Measurements from ENCODE around the gene PLPP2. TPM values are rescaled to one million over a fixed set of nuclear protein-coding genes. Genes with fewer than 3 reads are reported as not detected.

Gene PLPP2
- total and polyA plus RNA-seq, 9 of the 15 experiments (the other 6 are each of a cell fraction or from before 2014, with no cell fraction given), result 0.51 to 4.4 (median 2.2) TPM; not detected in 1

DNA sequence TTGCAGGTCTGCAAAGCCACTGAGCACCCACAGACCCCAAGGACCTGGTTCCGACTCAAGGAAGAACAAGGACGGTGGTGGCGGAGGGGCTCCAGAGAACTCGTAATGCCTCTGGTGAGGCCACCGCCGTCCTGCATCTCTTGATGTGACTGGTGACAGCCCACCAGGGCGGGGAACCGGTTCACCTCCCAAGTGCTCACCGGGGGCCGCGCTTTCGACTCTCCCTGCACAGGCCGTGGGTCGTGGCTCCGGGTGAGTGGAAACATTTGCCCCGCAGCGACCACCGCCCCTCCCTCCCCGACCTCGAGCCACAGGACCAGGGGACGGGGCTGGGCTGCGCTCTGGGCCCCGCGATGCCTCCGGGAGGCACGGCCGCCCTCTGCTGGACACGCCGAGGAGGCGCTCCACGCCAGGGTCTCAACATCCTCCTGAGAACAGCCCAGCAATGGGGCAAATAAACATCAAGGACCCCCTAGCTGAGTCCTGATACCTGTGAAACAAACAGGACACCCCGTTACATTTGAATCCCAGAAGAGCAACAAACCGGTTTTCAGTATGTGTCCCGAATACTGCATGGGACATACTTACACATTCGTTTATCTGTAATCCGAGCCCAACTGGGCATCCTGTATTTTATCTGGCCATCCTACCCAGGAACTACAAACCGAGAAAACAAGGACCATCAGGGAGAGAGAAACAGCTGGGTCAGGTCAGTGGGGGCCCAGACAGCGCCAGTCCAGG lies 3.9 kb upstream of the PLPP2 start:
- DNase-seq (ENCODE audit: extremely low read depth in 1 of 4, low spot score in 3 of 4) (peak; percentile 67 to 80 (median 78)), FAIRE-seq (peak; percentile 60), ATAC-seq (peak; percentile 96)
- H3K4me3 ChIP-seq, result no peak overlapping the region
- no peaks in the 10 kb centered on the region for H3K79me2 ChIP-seq (ENCODE audit: control insufficient read depth, insufficient read depth, low read length)
- no peaks in the 10 kb centered on the region for H3K9me3 ChIP-seq (replicated peaks; ENCODE audit: control insufficient read depth, insufficient read depth, low read depth, low read length)
- 0 out of 2 replicates have a peak overlapping the region, but pooled peaks have one; percentile 6 for H3K4me2 ChIP-seq (ENCODE audit: insufficient read depth, low read length)
- intact Hi-C loops (cut with micrococcal nuclease) (no loop called here), in situ Hi-C loops (cut with MboI) (no loop called here)
- ChIA-PET POLR2A (no interaction called here), CTCF (ENCODE audit: low intra/inter-chr PET ratio) (interaction anchor here (0.6 to 1.6 kb wide), 2 partner anchors 26 to 28 kb away, joined by 3 read pairs; no protein-coding TSS in a partner anchor)
- no peaks in the 10 kb centered on the region for H3K36me3 ChIP-seq (ENCODE audit: control insufficient read depth, insufficient read depth, low read length)
- peaks cover 5 to 28% of the 10 kb centered on the region in 2 experiments; a peak in 4 of 5 replicates for H3K27me3 ChIP-seq (ENCODE audit: control insufficient read depth in 2 of 2, insufficient read depth in 2 of 2, low read length in 2 of 2)
- H2AFZ ChIP-seq (ENCODE audit: low read depth, low read length), result no peak overlapping the region
- H3K4me1 ChIP-seq (replicated peaks in 1 of 2; ENCODE audit: control insufficient read depth in 2 of 2, insufficient read depth in 2 of 2, low read length in 2 of 2), result peaks cover 6 to 39% of the 10 kb centered on the region in 2 experiments; a peak in 4 of 5 replicates
- WGBS (ENCODE audit: insufficient coverage, low coverage, missing lambda C conversion rate), result 9% methylated on average over 35 of the region's 38 CpGs
- H3K9ac ChIP-seq (ENCODE audit: insufficient read depth in 1 of 2, low read depth in 2 of 2, low read length in 2 of 2), result peak overlapping the region in 1 of 2 experiments; percentile 13; a peak in 1 of 4 replicates
- no peak overlapping the region for H3K27ac ChIP-seq (ENCODE audit: extremely low read depth, low read depth, low read length)
- BruUV-seq (replicated peaks), result no TSS peak
- H4K20me1 ChIP-seq (replicated peaks; ENCODE audit: control insufficient read depth, insufficient read depth, low read length), result peaks cover 4% of the 10 kb centered on the region; the same call in 1 of the 2 replicates
- no peaks in the 10 kb centered on the region for H3K9me1 ChIP-seq (ENCODE audit: control insufficient read depth, insufficient read depth, low read length)
- no peak for TF ChIP-seq MIER1 (IDR thresholded peaks at IDR 0.05; ENCODE audit: low read depth)
- TF ChIP-seq EZH2 (IDR thresholded peaks at IDR 0.05; ENCODE audit: borderline replicate concordance, low read depth, low read length), result no peak
- no peak for TF ChIP-seq ZNF134 (CRISPR knock-in tag; conservative IDR thresholded peaks at IDR 0.05)
- TF ChIP-seq, protein P1, sequence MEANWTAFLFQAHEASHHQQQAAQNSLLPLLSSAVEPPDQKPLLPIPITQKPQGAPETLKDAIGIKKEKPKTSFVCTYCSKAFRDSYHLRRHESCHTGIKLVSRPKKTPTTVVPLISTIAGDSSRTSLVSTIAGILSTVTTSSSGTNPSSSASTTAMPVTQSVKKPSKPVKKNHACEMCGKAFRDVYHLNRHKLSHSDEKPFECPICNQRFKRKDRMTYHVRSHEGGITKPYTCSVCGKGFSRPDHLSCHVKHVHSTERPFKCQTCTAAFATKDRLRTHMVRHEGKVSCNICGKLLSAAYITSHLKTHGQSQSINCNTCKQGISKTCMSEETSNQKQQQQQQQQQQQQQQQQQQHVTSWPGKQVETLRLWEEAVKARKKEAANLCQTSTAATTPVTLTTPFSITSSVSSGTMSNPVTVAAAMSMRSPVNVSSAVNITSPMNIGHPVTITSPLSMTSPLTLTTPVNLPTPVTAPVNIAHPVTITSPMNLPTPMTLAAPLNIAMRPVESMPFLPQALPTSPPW (CRISPR knock-in tag; IDR thresholded peaks at IDR 0.05), result no peak
- TF ChIP-seq, protein P2, sequence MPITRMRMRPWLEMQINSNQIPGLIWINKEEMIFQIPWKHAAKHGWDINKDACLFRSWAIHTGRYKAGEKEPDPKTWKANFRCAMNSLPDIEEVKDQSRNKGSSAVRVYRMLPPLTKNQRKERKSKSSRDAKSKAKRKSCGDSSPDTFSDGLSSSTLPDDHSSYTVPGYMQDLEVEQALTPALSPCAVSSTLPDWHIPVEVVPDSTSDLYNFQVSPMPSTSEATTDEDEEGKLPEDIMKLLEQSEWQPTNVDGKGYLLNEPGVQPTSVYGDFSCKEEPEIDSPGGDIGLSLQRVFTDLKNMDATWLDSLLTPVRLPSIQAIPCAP (CRISPR knock-in tag; IDR thresholded peaks at IDR 0.05; ENCODE audit: borderline replicate concordance), result no peak
- no peak for TF ChIP-seq RFX1 (IDR thresholded peaks at IDR 0.05)
- TF ChIP-seq NCOA2 (IDR thresholded peaks at IDR 0.05; ENCODE audit: partially characterized antibody in 2 of 2), result no peak
- no peak for TF ChIP-seq RBM14 (IDR thresholded peaks at IDR 0.05; ENCODE audit: borderline replicate concordance, insufficient read depth, low read depth, low read length)
- no peak for TF ChIP-seq ZNF184 (CRISPR knock-in tag; IDR thresholded peaks at IDR 0.05)
- TF ChIP-seq SMARCC2 (IDR thresholded peaks at IDR 0.05; ENCODE audit: low read depth), result no peak
- no peak for TF ChIP-seq TOE1 (IDR thresholded peaks at IDR 0.05; ENCODE audit: borderline replicate concordance)
- TF ChIP-seq TOE1 (CRISPR knock-in tag; IDR thresholded peaks at IDR 0.05; ENCODE audit: borderline replicate concordance, low read depth), result no peak
- no peak for TF ChIP-seq TAF1 (IDR thresholded peaks at IDR 0.05; ENCODE audit: control insufficient read depth, extremely low read depth, insufficient read depth, low read length, severe bottlenecking)
- no peak for TF ChIP-seq COPS2 (conservative IDR thresholded peaks at IDR 0.05)
- no peak for TF ChIP-seq ZNF764 (CRISPR knock-in tag; IDR thresholded peaks at IDR 0.05; ENCODE audit: low read depth)
- 0 out of 2 replicates have a peak, but pooled peaks have one; percentile 28 for TF ChIP-seq CEBPG (CRISPR knock-in tag; IDR thresholded peaks at IDR 0.05)
- no peak for TF ChIP-seq CEBPG (tag; conservative IDR thresholded peaks at IDR 0.05 in 1 of 2, IDR thresholded peaks at IDR 0.05 in 1 of 2)
- TF ChIP-seq ZNF197 (CRISPR knock-in tag; IDR thresholded peaks at IDR 0.05; ENCODE audit: low read depth), result no peak
- no peak for TF ChIP-seq PURB (CRISPR knock-in tag; IDR thresholded peaks at IDR 0.05; ENCODE audit: low read depth)
- no peak for TF ChIP-seq ARID1B (IDR thresholded peaks at IDR 0.05)

All from K562 (cell line).